ENCODE data around the gene SHMT1. TPM values are rescaled to one million over a fixed set of nuclear protein-coding genes. Genes with fewer than 3 reads are reported as not detected.

The SHMT1 gene
- polyA plus RNA-seq, 1 donor (not counting 4 experiments of a cell fraction or from before 2014, with no cell fraction given), result 15.7 TPM

DNA sequence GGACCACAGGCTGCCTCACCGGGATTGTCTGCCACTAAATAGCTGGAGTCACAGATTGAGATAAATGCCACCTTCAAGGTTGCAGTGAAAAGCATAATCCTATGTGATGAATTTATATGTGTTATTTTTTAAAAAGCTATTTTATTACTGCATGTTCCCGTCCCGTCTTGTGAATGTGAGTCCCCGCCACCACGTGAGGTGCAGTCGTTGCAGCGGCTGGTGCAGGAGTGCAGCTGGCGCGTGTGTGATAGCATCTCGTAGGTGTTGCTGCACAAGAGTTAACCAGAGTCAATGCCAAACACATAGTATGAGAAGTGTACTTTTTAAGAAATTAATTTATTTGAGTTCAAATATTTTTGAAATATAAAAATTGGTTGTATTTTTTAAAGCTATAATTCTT lies 35.8 kb downstream of the SHMT1 start:
- TF ChIP-seq, protein P1, sequence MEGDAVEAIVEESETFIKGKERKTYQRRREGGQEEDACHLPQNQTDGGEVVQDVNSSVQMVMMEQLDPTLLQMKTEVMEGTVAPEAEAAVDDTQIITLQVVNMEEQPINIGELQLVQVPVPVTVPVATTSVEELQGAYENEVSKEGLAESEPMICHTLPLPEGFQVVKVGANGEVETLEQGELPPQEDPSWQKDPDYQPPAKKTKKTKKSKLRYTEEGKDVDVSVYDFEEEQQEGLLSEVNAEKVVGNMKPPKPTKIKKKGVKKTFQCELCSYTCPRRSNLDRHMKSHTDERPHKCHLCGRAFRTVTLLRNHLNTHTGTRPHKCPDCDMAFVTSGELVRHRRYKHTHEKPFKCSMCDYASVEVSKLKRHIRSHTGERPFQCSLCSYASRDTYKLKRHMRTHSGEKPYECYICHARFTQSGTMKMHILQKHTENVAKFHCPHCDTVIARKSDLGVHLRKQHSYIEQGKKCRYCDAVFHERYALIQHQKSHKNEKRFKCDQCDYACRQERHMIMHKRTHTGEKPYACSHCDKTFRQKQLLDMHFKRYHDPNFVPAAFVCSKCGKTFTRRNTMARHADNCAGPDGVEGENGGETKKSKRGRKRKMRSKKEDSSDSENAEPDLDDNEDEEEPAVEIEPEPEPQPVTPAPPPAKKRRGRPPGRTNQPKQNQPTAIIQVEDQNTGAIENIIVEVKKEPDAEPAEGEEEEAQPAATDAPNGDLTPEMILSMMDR (optimal IDR thresholded peaks at IDR 0.05 in 1 of 3, IDR thresholded peaks at IDR 0.05 in 1 of 3, conservative IDR thresholded peaks at IDR 0.05 in 1 of 3; ENCODE audit: extremely low read depth in 1 of 3, insufficient read depth in 2 of 3, low read length in 3 of 3), result no peak
- TF ChIP-seq EZH2 (IDR thresholded peaks at IDR 0.05; ENCODE audit: low read length), result no peak
- Histone ChIP-seq H3K36me3 (ENCODE audit: control insufficient read depth in 2 of 2, extremely low read depth in 1 of 2, insufficient read depth in 2 of 2, low read length in 2 of 2) (peaks cover 24 to 28% of the 10 kb centered on the region in 2 experiments), H3K27ac (ENCODE audit: control insufficient read depth, insufficient read depth, low read length) (no peak overlapping the region), H3K79me2 (ENCODE audit: control insufficient read depth, insufficient read depth, low read length) (no peaks in the 10 kb centered on the region), H4K20me1 (ENCODE audit: control insufficient read depth, extremely low read depth, insufficient read depth, low read length) (no peaks in the 10 kb centered on the region), H3K9me3 (ENCODE audit: control insufficient read depth, low read depth, low read length) (no peaks in the 10 kb centered on the region), H3K4me1 (ENCODE audit: control insufficient read depth, extremely low read depth, insufficient read depth, low read length) (no peaks in the 10 kb centered on the region), H3K27me3 (ENCODE audit: control insufficient read depth, extremely low read depth, insufficient read depth, low read length) (no peaks in the 10 kb centered on the region), H3K4me3 (ENCODE audit: control insufficient read depth in 2 of 3, extremely low read depth in 1 of 3, insufficient read depth in 2 of 3, low read depth in 1 of 3, low read length in 3 of 3) (no peak overlapping the region), H3K9ac (ENCODE audit: control insufficient read depth, extremely low read depth, insufficient read depth, low read length) (no peak overlapping the region), H2AFZ (ENCODE audit: control insufficient read depth, low read length) (no peak overlapping the region), H3K4me2 (ENCODE audit: control insufficient read depth, extremely low read depth, insufficient read depth, low read depth, low read length) (no peak overlapping the region), H3K9me1 (ENCODE audit: control insufficient read depth, extremely low read depth, insufficient read depth, low read length) (no peaks in the 10 kb centered on the region)
- FAIRE-seq (no peak), DNase-seq (ENCODE audit: low read depth, low spot score) (no peak)
- dilution Hi-C loops (cut with MboI; ENCODE audit: extremely low pct_ligation_motif_present, low sequenced_read_pairs), result no loop called here

DNA sequence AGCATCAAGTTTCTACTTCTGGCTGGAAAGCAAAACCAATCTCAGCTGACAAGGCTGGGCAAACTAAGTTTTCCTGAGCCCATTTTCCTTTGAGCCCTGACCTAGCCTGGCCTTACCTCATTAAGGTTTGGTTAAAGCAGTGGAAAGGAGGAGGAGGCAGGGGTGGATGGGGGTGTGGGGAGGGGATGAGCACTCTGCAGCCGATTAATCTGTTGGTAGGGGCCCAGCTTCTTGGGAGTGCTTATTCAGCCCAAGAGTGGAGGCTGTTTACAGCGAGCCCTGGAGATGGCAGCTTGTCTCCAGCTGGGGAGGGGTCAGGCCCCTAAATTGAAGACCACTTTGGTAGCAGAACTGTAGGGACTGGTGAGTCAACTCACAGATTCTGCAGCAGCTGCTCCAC lies 36.3 kb downstream of the SHMT1 start:
- Histone ChIP-seq H2AFZ (ENCODE audit: control insufficient read depth, low read length) (no peak overlapping the region), H3K27me3 (ENCODE audit: control insufficient read depth, extremely low read depth, insufficient read depth, low read length) (no peaks in the 10 kb centered on the region), H3K27ac (ENCODE audit: control insufficient read depth, insufficient read depth, low read length) (no peak overlapping the region), H3K79me2 (ENCODE audit: control insufficient read depth, insufficient read depth, low read length) (no peaks in the 10 kb centered on the region), H3K9me3 (ENCODE audit: control insufficient read depth, low read depth, low read length) (no peaks in the 10 kb centered on the region), H3K4me2 (ENCODE audit: control insufficient read depth, extremely low read depth, insufficient read depth, low read depth, low read length) (no peak overlapping the region), H3K9me1 (ENCODE audit: control insufficient read depth, extremely low read depth, insufficient read depth, low read length) (no peaks in the 10 kb centered on the region), H3K9ac (ENCODE audit: control insufficient read depth, extremely low read depth, insufficient read depth, low read length) (no peak overlapping the region), H3K4me3 (ENCODE audit: control insufficient read depth in 2 of 3, extremely low read depth in 1 of 3, insufficient read depth in 2 of 3, low read depth in 1 of 3, low read length in 3 of 3) (no peak overlapping the region), H3K36me3 (ENCODE audit: control insufficient read depth in 2 of 2, extremely low read depth in 1 of 2, insufficient read depth in 2 of 2, low read length in 2 of 2) (peaks cover 24 to 29% of the 10 kb centered on the region in 2 experiments), H3K4me1 (ENCODE audit: control insufficient read depth, extremely low read depth, insufficient read depth, low read length) (no peaks in the 10 kb centered on the region), H4K20me1 (ENCODE audit: control insufficient read depth, extremely low read depth, insufficient read depth, low read length) (no peaks in the 10 kb centered on the region)
- DNase-seq (ENCODE audit: low read depth, low spot score) (no peak), FAIRE-seq (no peak)
- dilution Hi-C loops (cut with MboI; ENCODE audit: extremely low pct_ligation_motif_present, low sequenced_read_pairs), result no loop called here
- no peak for TF ChIP-seq EZH2 (IDR thresholded peaks at IDR 0.05; ENCODE audit: low read length)

DNA sequence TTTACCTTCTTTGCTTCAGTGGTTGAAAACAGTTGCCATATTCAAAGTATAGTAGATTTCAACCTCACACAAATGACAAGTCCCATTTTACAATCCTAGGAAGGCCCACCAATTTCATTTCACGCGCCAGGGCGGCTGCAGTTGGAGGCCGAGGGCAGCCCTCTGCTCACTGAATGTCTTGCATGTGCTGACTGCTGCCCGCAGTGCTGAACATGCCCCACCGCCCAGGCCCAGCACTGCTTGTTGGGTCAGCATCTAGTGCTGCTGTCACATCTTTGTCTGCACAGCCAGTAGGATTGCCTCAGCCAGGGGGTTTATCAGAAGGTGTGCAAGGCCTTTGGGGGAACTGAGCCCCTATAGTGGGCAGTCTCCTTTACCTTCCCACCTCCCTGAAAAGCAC lies 36.8 kb downstream of the SHMT1 start:
- dilution Hi-C loops (cut with MboI; ENCODE audit: extremely low pct_ligation_motif_present, low sequenced_read_pairs), result no loop called here

More for the DNA sequence above, 36.8 kb downstream of the SHMT1 start:
- Histone ChIP-seq H3K9me1 (ENCODE audit: control insufficient read depth, extremely low read depth, insufficient read depth, low read length) (no peaks in the 10 kb centered on the region), H4K20me1 (ENCODE audit: control insufficient read depth, extremely low read depth, insufficient read depth, low read length) (no peaks in the 10 kb centered on the region), H3K27ac (ENCODE audit: control insufficient read depth, insufficient read depth, low read length) (no peak overlapping the region), H3K27me3 (ENCODE audit: control insufficient read depth, extremely low read depth, insufficient read depth, low read length) (no peaks in the 10 kb centered on the region), H3K4me1 (ENCODE audit: control insufficient read depth, extremely low read depth, insufficient read depth, low read length) (no peaks in the 10 kb centered on the region), H3K9me3 (ENCODE audit: control insufficient read depth, low read depth, low read length) (no peaks in the 10 kb centered on the region), H3K9ac (ENCODE audit: control insufficient read depth, extremely low read depth, insufficient read depth, low read length) (no peak overlapping the region), H3K4me3 (ENCODE audit: control insufficient read depth in 2 of 3, extremely low read depth in 1 of 3, insufficient read depth in 2 of 3, low read depth in 1 of 3, low read length in 3 of 3) (no peak overlapping the region), H3K36me3 (ENCODE audit: control insufficient read depth in 2 of 2, extremely low read depth in 1 of 2, insufficient read depth in 2 of 2, low read length in 2 of 2) (peaks cover 24 to 29% of the 10 kb centered on the region in 2 experiments), H3K79me2 (ENCODE audit: control insufficient read depth, insufficient read depth, low read length) (no peaks in the 10 kb centered on the region), H2AFZ (ENCODE audit: control insufficient read depth, low read length) (no peak overlapping the region), H3K4me2 (ENCODE audit: control insufficient read depth, extremely low read depth, insufficient read depth, low read depth, low read length) (no peak overlapping the region)
- no peak for DNase-seq (ENCODE audit: low read depth, low spot score)
- FAIRE-seq, result no peak
- TF ChIP-seq EZH2 (IDR thresholded peaks at IDR 0.05; ENCODE audit: low read length), result no peak
- TF ChIP-seq, protein P1 (optimal IDR thresholded peaks at IDR 0.05 in 1 of 3, IDR thresholded peaks at IDR 0.05 in 1 of 3, conservative IDR thresholded peaks at IDR 0.05 in 1 of 3; ENCODE audit: extremely low read depth in 1 of 3, insufficient read depth in 2 of 3, low read length in 3 of 3), result no peak
